Ascending aorta (tissue), 2 donors: ENCODE data around the gene PAX8. TPM values are rescaled to one million over a fixed set of nuclear protein-coding genes. Genes with fewer than 3 reads are reported as not detected.

Source experiments
- DNase-seq, 2 donors: peaks; one replicate each; pipeline ENCODE4 v3.0.0-alpha.2; 2019; ENCODE audit warnings: low spot score in 2 of 2
- H3K27ac ChIP-seq, 2 donors: fragments of 200-600 bp; sonication (generic); one replicate each; pipeline ENCODE4 v1.5.1; 2016 to 2017; ENCODE audit warnings: mild to moderate bottlenecking in 1 of 2
- H3K27me3 ChIP-seq: fragments of 200-600 bp; sonication (generic); one replicate; pipeline ENCODE4 v1.5.1; 2017
- H3K36me3 ChIP-seq, 2 donors: fragments of 200-600 bp; sonication (generic); one replicate each; pipeline ENCODE4 v1.5.1; 2016
- H3K4me1 ChIP-seq, 2 donors: fragments of 200-600 bp; sonication (generic); one replicate each; pipeline ENCODE4 v1.5.1; 2016 to 2017; ENCODE audit warnings: mild to moderate bottlenecking in 1 of 2
- H3K4me3 ChIP-seq, 2 donors: fragments of 200-600 bp; sonication (generic); one replicate each; pipeline ENCODE4 v1.5.1; 2016 to 2017; ENCODE audit warnings: mild to moderate bottlenecking in 1 of 2
- H3K9me3 ChIP-seq, 2 donors: fragments of 200-600 bp; sonication (generic); one replicate each; pipeline ENCODE4 v1.5.1; 2016
- intact Hi-C: fragments of 100-400 bp; cut with DNase I; formaldehyde crosslinking; loops from one replicate; pipeline ENCODE4 v1.15.1; 2023
- total RNA-seq: library from RNA; depleted of rRNA; stranded (reverse); fragments of >200 nt; gene quantifications from one replicate; pipeline ENCODE4 v1.1.0, GENCODE V29; 2016
- TF ChIP-seq, protein P1 (sequence below), 3 experiments: fragments of 200-600 bp in 2 of 3; fragments of 450-650 bp in 1 of 3; sonication (generic) in 2 of 3; IDR thresholded peaks; one replicate each; pipeline ENCODE4 v1.5.1; 2016 to 2019; ENCODE audit warnings: antibody characterized with exemption in 3 of 3, mild to moderate bottlenecking in 1 of 3, moderate library complexity in 1 of 3

PAX8 gene
- total RNA-seq, 1 donor from 2014 or later = 0.11 TPM

DNA sequence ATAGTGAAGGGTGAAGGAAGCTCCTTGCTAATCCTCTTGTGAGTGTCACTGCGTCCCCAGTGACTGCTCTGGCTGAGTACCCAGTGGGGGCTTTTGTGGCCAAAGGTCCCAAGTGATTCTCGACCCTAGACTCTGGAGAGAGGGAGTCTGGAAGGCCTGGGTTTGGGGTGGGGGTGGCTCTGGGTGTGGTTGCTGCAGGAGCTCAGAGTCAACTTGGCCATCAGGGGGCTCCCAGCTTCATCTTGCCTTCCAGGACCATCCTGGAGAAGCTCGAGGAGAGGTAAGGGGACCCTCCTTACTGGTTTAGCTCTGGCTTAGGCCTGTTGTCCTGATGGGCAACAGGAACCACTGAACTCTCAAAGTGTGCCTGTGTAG lies 104.4 kb downstream of the PAX8 start:
- no peaks in the 10 kb centered on the region for H3K27me3 ChIP-seq
- TF ChIP-seq, protein P1, sequence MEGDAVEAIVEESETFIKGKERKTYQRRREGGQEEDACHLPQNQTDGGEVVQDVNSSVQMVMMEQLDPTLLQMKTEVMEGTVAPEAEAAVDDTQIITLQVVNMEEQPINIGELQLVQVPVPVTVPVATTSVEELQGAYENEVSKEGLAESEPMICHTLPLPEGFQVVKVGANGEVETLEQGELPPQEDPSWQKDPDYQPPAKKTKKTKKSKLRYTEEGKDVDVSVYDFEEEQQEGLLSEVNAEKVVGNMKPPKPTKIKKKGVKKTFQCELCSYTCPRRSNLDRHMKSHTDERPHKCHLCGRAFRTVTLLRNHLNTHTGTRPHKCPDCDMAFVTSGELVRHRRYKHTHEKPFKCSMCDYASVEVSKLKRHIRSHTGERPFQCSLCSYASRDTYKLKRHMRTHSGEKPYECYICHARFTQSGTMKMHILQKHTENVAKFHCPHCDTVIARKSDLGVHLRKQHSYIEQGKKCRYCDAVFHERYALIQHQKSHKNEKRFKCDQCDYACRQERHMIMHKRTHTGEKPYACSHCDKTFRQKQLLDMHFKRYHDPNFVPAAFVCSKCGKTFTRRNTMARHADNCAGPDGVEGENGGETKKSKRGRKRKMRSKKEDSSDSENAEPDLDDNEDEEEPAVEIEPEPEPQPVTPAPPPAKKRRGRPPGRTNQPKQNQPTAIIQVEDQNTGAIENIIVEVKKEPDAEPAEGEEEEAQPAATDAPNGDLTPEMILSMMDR (IDR thresholded peaks at IDR 0.05) = no peak
- no peak for DNase-seq
- intact Hi-C loops = no loop called here
- no peaks in the 10 kb centered on the region for H3K36me3 ChIP-seq
- no peaks in the 10 kb centered on the region for H3K4me1 ChIP-seq
- H3K27ac ChIP-seq = no peak overlapping the region
- H3K4me3 ChIP-seq = peak overlapping the region in 1 of 2 donors; percentile 44
- no peaks in the 10 kb centered on the region for H3K9me3 ChIP-seq

- no peak within 1 kb of the TSS for H3K27ac ChIP-seq
- no peaks in the 10 kb centered on the region for H3K9me3 ChIP-seq
- intact Hi-C loops = no loop called here
- H3K36me3 ChIP-seq = no peaks in the 10 kb centered on the region
- no peaks in the 10 kb centered on the region for H3K4me1 ChIP-seq
- TF ChIP-seq, protein P1 (IDR thresholded peaks at IDR 0.05) = no peak
- peak within 1 kb of the TSS in 1 of 2 donors; percentile 44 for H3K4me3 ChIP-seq
- DNase-seq = peak; percentile 56 to 80
- no peaks in the 10 kb centered on the region for H3K27me3 ChIP-seq
These were observed 105.0 kb downstream of the PAX8 start, which contains the start of gene PSD4 for GRCh38 chr2:113173542-113174375. Gene PSD4, plus strand, starts transcription at chr2:113173971. Its CDS starts 8,486 bp downstream, at chr2:113182457.

GRCh38 chr2:113172721-113173541 lies 105.8 kb downstream of the PAX8 start:
- TF ChIP-seq, protein P1 (IDR thresholded peaks at IDR 0.05) = no peak

GRCh38 chr2:113171334-113172075 lies 107.2 kb downstream of the PAX8 start:
- DNase-seq = no peak
- intact Hi-C loops = no loop called here

More at GRCh38 chr2:113172721-113173541, 105.8 kb downstream of the PAX8 start:
- DNase-seq = no peak
- H3K27ac ChIP-seq = no peak overlapping the region
- H3K4me1 ChIP-seq = no peaks in the 10 kb centered on the region
- H3K27me3 ChIP-seq = no peaks in the 10 kb centered on the region
- no peak overlapping the region for H3K4me3 ChIP-seq
- no peaks in the 10 kb centered on the region for H3K9me3 ChIP-seq
- no peaks in the 10 kb centered on the region for H3K36me3 ChIP-seq
- intact Hi-C loops = no loop called here

GRCh38 chr2:113169586-113169985 lies 109.1 kb downstream of the PAX8 start:
- H3K27ac ChIP-seq = no peak overlapping the region
- no peaks in the 10 kb centered on the region for H3K9me3 ChIP-seq
- TF ChIP-seq, protein P1 (IDR thresholded peaks at IDR 0.05) = no peak
- H3K27me3 ChIP-seq = no peaks in the 10 kb centered on the region
- H3K4me1 ChIP-seq = no peaks in the 10 kb centered on the region
- H3K36me3 ChIP-seq = no peaks in the 10 kb centered on the region
- no peak for DNase-seq
- H3K4me3 ChIP-seq = no peak overlapping the region
- intact Hi-C loops = no loop called here

More at GRCh38 chr2:113171334-113172075, 107.2 kb downstream of the PAX8 start:
- no peak overlapping the region for H3K4me3 ChIP-seq
- no peaks in the 10 kb centered on the region for H3K4me1 ChIP-seq
- H3K9me3 ChIP-seq = no peaks in the 10 kb centered on the region
- no peaks in the 10 kb centered on the region for H3K36me3 ChIP-seq
- no peaks in the 10 kb centered on the region for H3K27me3 ChIP-seq
- H3K27ac ChIP-seq = no peak overlapping the region
- TF ChIP-seq, protein P1 (IDR thresholded peaks at IDR 0.05) = no peak
